Measurements from ENCODE around the gene GPR160.

GPR160 gene

GRCh38 chr3:170128259-170128976 is 90.6 kb downstream of the GPR160 start:
- DNase-seq, result no peak

- no peak for DNase-seq
Observed at GRCh38 chr3:170128977-170129431, 91.2 kb downstream of the GPR160 start.

DNA sequence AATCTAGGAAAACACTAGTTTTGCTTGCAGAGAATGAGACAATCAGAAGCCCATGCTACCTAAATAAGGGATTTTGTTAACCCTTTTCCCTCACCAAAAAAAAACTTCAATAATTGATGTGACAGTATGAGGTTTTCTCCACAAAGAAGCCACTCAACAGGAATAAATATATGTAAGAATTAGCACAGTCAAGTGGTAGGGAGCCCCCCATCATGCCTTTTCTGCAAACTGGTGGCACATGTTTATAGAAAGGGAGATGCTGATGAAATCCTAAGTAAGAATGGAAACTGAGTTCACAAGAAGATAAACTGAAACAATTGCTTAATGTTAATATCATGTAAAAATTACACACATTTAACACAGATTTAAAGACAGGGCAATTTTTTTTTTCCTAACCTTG is 92.7 kb downstream of the GPR160 start:
- no peak for DNase-seq

GRCh38 chr3:170132335-170132734 is 94.5 kb downstream of the GPR160 start:
- DNase-seq, result no peak

Data from activated T-cell treated with anti-CD3 and anti-CD28 coated beads, Interleukin-2, amount 50 U/mL, for 1 hour (primary cell).